Osteoblast (primary cell): Measurements from ENCODE around the gene TSPAN17. TPM values are rescaled to one million over a fixed set of nuclear protein-coding genes. Genes with fewer than 3 reads are reported as not detected.

Experiments used
- small RNA-seq: library from RNA; depleted of rRNA; stranded (forward); fragments of <200 nt; gene quantifications from one replicate; pipeline ENCODE3, GENCODE V24; 2012
- total RNA-seq: library from RNA; depleted of rRNA; stranded (reverse); fragments of >200 nt; gene quantifications from 2 replicates; pipeline ENCODE4 v1.2.3, GENCODE V29; 2012

TSPAN17 gene
- total RNA-seq, 1 donor = 26.1 TPM

Small RNA genes lying within 50 kb of the gene (small RNA-seq; reads per million reads assigned to genes)
- not detected for gene MIR4281

Other genes starting within 250 kb of the TSPAN17 start
- gene CLTB, start 230.9 kb upstream of the TSPAN17 start, total RNA-seq = 61.3 and 63.0 TPM in 2 replicates
- gene FAF2, start 199.1 kb upstream of the TSPAN17 start, total RNA-seq = 40.2 and 42.4 TPM in 2 replicates
- gene RNF44, start 110.1 kb upstream of the TSPAN17 start, total RNA-seq = 5.4 and 6.2 TPM in 2 replicates
- under 0.01 TPM in 1 of 2 replicates, not detected in the other for gene CDHR2, start 98.1 kb upstream of the TSPAN17 start, total RNA-seq
- gene GPRIN1, start 37.3 kb upstream of the TSPAN17 start, total RNA-seq = 1.8 TPM in 2 replicates
- not detected in 2 replicates for gene SNCB, start 16.9 kb upstream of the TSPAN17 start, total RNA-seq
- gene EIF4E1B, start 16.8 kb upstream of the TSPAN17 start, total RNA-seq = not detected in 2 replicates
- not detected in 2 replicates for gene UNC5A, start 163.1 kb downstream of the TSPAN17 start, total RNA-seq